ENCODE data around the gene NBPF3.

NBPF3 gene

GRCh38 chr1:21520899-21521716 is 81.2 kb downstream of the NBPF3 start:
- DNase-seq: no peak

- no peak for DNase-seq
Observed at GRCh38 chr1:21521717-21522060, 81.8 kb downstream of the NBPF3 start.

GRCh38 chr1:21522525-21523038 is 82.6 kb downstream of the NBPF3 start:
- DNase-seq: no peak

GRCh38 chr1:21523297-21523813 is 83.4 kb downstream of the NBPF3 start:
- no peak for DNase-seq

- no peak for DNase-seq
Observed at GRCh38 chr1:21524220-21524619, 84.3 kb downstream of the NBPF3 start.

GRCh38 chr1:21524686-21525339 is 84.9 kb downstream of the NBPF3 start:
- no peak for DNase-seq

GRCh38 chr1:21525340-21525717 is 85.4 kb downstream of the NBPF3 start:
- DNase-seq: no peak

- no peak for DNase-seq
Observed at GRCh38 chr1:21526441-21526840, 86.5 kb downstream of the NBPF3 start.

GRCh38 chr1:21530368-21531016 is 90.6 kb downstream of the NBPF3 start:
- no peak for DNase-seq

GRCh38 chr1:21531241-21531640 is 91.3 kb downstream of the NBPF3 start:
- no peak for DNase-seq

GRCh38 chr1:21532496-21532895 is 92.6 kb downstream of the NBPF3 start:
- DNase-seq: no peak

- no peak for DNase-seq
Observed at GRCh38 chr1:21532992-21533534, 93.1 kb downstream of the NBPF3 start.

- DNase-seq: no peak
Observed at GRCh38 chr1:21534146-21534545, 94.2 kb downstream of the NBPF3 start.

Measured in NCI-H1417 treated with DMSO at 0.1 percent for 48 hours (cell line).